ENCODE results near the gene CHD3. TPM values are rescaled to one million over a fixed set of nuclear protein-coding genes. Genes with fewer than 3 reads are reported as not detected.
"Not testable (repeated sequence)": the region's sequence is repeated elsewhere in the genome, so short reads cannot be mapped to it uniquely, and the experiment has no call there.

The CHD3 gene
- polyA plus RNA-seq, 1 donor, result 66.1 TPM

DNA sequence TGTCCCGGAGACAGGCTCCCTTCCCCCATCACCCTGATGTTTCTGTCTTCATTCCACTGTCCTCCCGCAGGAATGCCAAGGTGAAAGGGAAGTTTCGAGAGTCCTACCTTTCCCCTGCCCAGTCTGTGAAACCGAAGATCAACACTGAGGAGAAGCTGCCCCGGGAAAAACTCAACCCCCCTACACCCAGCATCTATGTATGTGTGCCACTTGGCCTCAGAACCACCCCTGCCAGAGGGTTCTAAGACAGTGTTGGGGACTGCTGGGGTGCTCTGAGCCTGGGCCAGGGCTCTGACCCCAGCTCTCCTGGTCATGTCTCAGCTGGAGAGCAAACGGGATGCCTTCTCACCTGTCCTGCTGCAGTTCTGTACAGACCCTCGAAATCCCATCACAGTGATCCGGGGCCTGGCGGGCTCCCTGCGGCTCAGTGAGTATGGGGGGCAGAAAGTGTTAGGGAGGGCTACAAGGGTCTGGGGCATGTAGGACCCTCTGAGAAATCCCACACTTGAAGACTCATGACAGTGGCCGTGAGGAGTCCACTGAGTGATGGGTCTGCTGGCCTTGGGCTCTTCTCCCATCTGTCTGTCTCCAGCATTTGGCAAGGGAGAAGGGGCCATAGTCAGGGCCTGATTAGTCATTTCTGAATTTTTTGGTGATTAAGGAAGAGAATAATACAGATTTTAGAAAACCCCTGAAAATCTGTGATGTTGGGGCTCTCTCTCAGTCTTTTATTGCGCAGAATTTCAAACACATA lies 38.7 kb upstream of the CHD3 start:
- no peak for DNase-seq (ENCODE audit: low read depth)

DNA sequence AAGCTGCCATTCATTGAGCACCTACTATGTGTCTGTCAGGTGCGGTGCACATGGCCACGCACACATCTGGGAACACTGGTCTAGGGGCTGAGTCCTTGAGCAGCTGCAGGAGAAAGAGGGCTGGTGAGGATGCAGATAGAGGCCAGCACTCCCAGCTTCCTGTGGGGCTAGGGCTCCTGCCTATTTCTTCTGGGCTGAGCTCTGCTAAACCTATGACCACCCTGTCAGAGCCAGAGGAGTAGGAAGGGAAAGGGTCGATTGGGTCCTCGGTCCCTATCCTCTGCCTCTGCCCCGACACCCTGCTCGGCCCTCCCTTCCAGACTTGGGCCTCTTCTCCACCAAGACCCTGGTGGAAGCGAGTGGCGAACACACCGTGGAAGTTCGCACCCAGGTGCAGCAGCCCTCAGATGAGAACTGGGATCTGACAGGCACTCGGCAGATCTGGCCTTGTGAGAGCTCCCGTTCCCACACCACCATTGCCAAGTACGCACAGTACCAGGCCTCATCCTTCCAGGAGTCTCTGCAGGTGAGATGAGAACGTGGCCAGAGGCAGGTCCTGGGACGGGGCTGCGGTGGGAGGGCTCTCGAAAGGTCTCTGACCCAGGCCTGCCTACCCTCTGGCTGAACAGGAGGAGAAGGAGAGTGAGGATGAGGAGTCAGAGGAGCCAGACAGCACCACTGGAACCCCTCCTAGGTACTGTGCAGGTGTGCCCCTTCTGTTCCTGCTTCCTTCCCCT lies 37.7 kb upstream of the CHD3 start:
- DNase-seq (ENCODE audit: low read depth), result no peak

DNA sequence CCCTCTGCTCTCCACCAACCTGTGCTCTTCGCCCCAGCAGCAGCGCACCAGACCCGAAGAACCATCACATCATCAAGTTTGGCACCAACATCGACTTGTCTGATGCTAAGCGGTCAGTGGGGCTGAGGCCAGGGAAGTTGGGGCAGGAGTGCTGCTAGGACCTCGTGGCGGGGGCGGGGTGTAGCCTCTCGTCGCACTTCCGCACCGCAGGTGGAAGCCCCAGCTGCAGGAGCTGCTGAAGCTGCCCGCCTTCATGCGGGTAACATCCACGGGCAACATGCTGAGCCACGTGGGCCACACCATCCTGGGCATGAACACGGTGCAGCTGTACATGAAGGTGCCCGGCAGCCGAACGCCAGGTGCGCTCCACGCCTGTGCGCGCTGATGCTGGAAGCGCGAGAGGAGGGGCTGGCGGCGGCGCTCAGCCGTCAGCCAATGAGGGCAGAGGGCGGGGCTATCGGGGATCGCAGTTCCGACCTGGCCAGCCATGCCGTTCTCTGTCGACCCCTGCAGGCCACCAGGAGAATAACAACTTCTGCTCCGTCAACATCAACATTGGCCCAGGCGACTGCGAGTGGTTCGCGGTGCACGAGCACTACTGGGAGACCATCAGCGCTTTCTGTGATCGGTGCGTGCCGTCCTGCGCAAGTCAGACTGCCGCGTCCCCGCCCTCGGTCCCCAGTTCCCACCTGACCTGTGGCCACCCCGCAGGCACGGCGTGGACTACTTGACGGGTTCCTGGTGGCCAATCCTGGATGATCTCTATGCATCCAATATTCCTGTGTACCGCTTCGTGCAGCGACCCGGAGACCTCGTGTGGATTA lies 36.9 kb upstream of the CHD3 start:
- DNase-seq (ENCODE audit: low read depth), result no peak

- no peak for DNase-seq (ENCODE audit: low read depth)
These were observed 36.3 kb upstream of the CHD3 start for GRCh38 chr17:7852262-7852670.

GRCh38 chr17:7852919-7853690 lies 35.5 kb upstream of the CHD3 start:
- DNase-seq (ENCODE audit: low read depth), result no peak

- no peak for DNase-seq (ENCODE audit: low read depth)
These were observed 34.9 kb upstream of the CHD3 start for GRCh38 chr17:7853691-7854038.

DNA sequence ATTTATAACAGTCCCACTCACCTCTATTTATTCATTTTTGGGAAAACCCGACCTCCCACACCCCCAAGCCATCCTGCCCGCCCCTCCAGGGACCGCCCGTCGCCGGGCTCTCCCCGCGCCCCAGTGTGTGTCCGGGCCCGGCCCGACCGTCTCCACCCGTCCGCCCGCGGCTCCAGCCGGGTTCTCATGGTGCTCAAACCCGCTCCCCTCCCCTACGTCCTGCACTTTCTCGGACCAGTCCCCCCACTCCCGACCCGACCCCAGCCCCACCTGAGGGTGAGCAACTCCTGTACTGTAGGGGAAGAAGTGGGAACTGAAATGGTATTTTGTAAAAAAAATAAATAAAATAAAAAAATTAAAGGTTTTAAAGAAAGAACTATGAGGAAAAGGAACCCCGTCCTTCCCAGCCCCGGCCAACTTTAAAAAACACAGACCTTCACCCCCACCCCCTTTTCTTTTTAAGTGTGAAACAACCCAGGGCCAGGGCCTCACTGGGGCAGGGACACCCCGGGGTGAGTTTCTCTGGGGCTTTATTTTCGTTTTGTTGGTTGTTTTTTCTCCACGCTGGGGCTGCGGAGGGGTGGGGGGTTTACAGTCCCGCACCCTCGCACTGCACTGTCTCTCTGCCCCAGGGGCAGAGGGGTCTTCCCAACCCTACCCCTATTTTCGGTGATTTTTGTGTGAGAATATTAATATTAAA lies 34.4 kb upstream of the CHD3 start:
- DNase-seq (ENCODE audit: low read depth), result no peak

DNA sequence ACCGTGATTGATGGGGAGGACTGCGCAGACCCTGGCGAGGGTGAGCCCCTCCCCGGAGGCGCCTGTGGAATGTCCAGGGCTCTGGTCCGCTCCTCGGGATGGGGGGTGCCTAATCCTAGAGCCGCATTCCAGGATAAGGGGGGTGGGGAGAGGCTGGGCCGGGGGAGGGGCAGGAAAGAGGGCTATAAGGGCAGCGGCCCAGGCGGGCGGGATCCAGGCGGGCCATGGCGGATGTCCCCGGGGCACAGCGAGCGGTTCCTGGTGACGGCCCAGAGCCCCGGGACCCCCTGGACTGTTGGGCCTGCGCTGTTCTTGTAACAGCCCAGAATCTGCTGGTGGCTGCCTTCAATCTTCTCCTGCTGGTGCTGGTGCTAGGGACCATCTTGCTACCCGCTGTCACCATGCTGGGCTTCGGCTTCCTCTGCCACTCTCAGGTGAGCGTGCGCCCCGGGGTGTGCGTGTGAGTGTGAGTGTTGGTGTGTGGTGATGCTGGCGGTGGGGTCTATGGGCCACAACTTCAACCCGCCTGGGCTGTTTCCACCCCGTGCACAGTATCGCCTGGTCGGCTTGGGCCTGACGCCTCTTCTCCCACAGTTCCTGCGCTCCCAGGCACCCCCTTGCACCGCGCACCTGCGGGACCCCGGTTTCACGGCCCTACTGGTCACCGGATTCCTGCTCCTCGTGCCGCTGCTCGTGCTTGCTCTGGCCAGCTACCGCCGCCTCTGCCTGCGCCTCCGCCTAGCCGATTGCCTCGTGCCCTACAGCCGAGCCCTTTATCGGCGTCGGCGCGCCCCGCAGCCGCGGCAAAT lies 33.5 kb upstream of the CHD3 start, which contains the start of gene TMEM88:
Gene TMEM88 (plus strand): TSS at position 216 of the 809 bp plus-strand sequence. CDS start 9 bp downstream, at position 225.
- no peak for DNase-seq (ENCODE audit: low read depth)

GRCh38 chr17:7855660-7856010 lies 33.0 kb upstream of the CHD3 start:
- no peak for DNase-seq (ENCODE audit: low read depth)

DNA sequence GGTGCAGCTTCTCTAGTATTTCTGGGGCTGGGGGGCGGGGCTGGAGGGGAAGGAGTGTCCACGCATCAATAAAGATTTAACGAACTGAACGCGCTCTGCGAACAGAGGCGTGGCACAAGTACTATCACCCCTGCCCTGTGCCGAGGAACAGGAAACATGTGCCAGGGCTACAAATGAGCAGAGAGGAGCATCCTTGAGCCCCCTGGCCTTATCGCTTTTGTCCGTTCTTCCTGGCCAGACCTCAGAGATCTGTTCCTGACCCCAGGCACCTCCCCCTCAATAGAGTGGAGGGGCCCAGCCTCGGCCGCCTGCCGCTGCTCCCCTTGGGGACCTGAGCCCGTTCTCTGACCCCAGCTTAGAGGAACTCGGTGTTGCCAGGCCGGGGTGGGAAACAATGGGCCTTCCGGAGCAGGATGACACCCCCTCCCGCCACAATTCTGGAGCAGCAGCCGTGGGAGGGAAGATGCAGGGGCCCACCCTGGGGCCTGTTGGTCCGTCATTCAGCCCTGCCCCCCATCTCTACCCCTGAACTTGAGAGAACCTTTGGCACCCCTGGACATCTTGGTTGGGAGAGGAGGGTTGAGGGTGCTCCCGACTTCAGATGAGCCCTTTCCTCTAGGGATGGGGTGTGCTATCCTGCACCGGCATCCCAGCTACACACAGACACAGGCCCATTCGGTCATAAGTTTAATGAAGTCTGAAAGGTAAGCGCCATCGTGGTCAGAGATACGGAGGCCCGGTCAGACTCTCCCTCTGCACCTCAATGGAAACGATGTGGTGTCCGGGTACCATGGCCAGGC lies 32.4 kb upstream of the CHD3 start:
- DNase-seq (ENCODE audit: low read depth), result no peak

DNA sequence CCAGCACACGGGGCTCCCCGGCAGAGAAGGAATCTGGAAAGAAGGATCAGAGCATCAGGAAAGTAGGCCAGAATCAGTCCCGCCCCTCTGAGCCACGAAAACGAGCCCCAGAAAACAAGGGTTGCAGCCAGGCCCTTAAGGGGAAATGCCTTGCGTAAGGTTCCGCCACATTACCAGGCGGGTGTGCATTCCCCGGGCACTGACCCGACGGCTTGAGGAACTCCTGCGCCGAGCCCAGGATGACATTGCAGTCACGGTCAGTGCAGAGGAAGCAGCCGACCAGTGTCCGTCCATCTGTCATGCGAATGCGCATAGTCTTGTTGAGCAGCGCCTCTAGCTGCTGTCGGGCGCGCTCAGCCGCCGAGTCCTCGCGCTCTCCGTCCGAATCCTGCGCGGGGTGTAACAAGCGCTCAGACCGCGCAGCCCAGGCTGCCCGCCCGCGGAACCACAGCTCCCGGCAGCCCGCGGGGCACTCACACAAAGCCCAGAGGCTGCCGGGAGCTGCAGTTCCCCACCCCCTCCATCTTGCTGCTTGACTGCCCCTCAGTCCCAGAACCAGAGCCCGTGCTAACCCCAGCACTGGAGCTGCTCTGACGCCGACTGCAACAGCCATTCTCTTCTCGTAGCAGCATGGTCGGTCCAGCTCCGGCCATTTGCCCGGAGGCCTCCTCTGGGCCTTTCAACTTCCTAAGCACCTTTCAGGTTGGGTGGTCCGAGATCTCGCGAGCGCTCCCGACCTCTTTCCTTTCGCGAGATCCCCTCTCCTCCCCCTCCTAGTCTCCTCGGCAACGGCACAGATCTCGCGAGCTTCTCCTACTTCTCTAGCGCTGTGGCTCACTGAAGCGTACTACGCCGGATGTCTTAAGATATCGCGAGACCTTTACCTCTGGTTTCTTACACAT lies 31.5 kb upstream of the CHD3 start, which contains the start of gene NAA38:
Gene NAA38 (minus strand): TSS at position 749 of the 902 bp plus-strand sequence. CDS start 96 bp downstream, at position 653.
- DNase-seq (ENCODE audit: low read depth), result peak; percentile 99

GRCh38 chr17:7857713-7858521 lies 30.7 kb upstream of the CHD3 start, which contains the start of gene CYB5D1:
CYB5D1 (plus strand) TSS chr17:7858003; CDS start chr17:7858135, 132 bp downstream.
- no peak for DNase-seq (ENCODE audit: low read depth)

- no peak for DNase-seq (ENCODE audit: low read depth)
These were observed 30.1 kb upstream of the CHD3 start for GRCh38 chr17:7858522-7858810.

DNA sequence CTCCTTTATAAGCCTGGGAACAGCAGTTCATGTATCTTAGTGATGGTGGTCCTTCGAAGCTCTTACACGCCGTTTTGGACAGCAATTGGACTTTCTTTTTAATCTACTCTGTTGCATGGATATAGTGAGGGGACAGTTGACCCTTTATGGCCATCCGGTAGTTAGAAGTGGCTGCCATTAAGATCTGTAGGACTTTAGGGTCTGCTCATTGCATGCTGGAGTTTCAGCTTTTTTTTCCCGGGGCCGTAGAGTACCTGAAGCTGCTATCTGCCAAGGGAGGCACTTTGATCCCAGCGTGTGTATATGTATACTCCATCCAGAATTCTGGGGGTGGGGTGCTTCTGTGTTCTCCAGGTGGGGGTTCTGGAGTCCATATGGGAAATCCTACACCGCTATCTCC lies 29.6 kb upstream of the CHD3 start:
- DNase-seq (ENCODE audit: low read depth), result no peak

GRCh38 chr17:7862692-7863437 lies 25.7 kb upstream of the CHD3 start:
- no peak for DNase-seq (ENCODE audit: low read depth)

GRCh38 chr17:7864384-7864783 lies 24.2 kb upstream of the CHD3 start:
- not testable (repeated sequence) for DNase-seq (ENCODE audit: low read depth)
